Hepatocyte (in vitro differentiated cells): ENCODE measurements around the gene CTDSP2.

Experiments
- EZH2 ChIP-seq: fragments of 200-600 bp; sonication (generic); IDR thresholded peaks from 2 replicates; pipeline ENCODE4 v1.6.1; 2016; ENCODE audit warnings: antibody characterized with exemption, mild to moderate bottlenecking, borderline replicate concordance
- TF ChIP-seq, protein P1 (sequence below): fragments of 200-600 bp; sonication (generic); IDR thresholded peaks from 2 replicates; pipeline ENCODE4 v1.5.1; 2016; ENCODE audit warnings: antibody characterized with exemption, mild to moderate bottlenecking; ENCODE audit not compliant: poor library complexity

DNA sequence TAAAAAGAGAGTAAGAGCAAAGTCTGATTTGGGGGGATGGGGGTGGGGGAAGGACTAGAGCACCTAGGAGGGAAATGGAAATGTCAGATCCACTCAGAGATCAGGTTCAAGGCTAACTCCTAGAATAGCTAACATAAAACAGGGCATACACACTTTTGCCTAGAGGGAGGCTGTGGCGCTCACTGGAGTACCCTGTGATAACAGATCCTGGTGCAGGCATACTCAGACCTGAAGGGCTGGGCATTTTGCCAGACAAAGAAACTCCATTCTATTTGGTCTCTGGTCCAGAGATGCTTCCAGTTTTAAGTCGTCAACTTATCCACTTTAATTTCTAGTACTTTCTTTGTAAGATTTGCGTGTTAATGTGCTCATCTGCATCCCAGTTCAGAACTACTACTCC lies 5.8 kb downstream of the CTDSP2 start:
- TF ChIP-seq, protein P1, sequence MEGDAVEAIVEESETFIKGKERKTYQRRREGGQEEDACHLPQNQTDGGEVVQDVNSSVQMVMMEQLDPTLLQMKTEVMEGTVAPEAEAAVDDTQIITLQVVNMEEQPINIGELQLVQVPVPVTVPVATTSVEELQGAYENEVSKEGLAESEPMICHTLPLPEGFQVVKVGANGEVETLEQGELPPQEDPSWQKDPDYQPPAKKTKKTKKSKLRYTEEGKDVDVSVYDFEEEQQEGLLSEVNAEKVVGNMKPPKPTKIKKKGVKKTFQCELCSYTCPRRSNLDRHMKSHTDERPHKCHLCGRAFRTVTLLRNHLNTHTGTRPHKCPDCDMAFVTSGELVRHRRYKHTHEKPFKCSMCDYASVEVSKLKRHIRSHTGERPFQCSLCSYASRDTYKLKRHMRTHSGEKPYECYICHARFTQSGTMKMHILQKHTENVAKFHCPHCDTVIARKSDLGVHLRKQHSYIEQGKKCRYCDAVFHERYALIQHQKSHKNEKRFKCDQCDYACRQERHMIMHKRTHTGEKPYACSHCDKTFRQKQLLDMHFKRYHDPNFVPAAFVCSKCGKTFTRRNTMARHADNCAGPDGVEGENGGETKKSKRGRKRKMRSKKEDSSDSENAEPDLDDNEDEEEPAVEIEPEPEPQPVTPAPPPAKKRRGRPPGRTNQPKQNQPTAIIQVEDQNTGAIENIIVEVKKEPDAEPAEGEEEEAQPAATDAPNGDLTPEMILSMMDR: no peak
- TF ChIP-seq EZH2: no peak
